GM18507 (cell line): ENCODE results near the gene CYTIP.

Experiments used
- DNase-seq: peaks from one replicate; pipeline ENCODE4 v3.0.0; 2011; ENCODE audit warnings: low read depth; ENCODE audit not compliant: insufficient read length; ENCODE audit errors: extremely low spot score
- FAIRE-seq: peaks from 2 replicates; lab custom pipeline; 2011; peaks lifted over from hg19 to GRCh38; lab: Jason Lieb, UNC

Gene CYTIP

GRCh38 chr2:157466764-157467163 lies 22.9 kb upstream of the CYTIP start:
- DNase-seq (no peak), FAIRE-seq (peak; percentile 89)

GRCh38 chr2:157465554-157465953 lies 21.7 kb upstream of the CYTIP start:
- FAIRE-seq: no peak
- no peak for DNase-seq

- no peak for DNase-seq
- no peak for FAIRE-seq
Measured at GRCh38 chr2:157463002-157463401, 19.1 kb upstream of the CYTIP start.

GRCh38 chr2:157460897-157461296 lies 17.0 kb upstream of the CYTIP start:
- DNase-seq: no peak
- peak; percentile 21 for FAIRE-seq

DNA sequence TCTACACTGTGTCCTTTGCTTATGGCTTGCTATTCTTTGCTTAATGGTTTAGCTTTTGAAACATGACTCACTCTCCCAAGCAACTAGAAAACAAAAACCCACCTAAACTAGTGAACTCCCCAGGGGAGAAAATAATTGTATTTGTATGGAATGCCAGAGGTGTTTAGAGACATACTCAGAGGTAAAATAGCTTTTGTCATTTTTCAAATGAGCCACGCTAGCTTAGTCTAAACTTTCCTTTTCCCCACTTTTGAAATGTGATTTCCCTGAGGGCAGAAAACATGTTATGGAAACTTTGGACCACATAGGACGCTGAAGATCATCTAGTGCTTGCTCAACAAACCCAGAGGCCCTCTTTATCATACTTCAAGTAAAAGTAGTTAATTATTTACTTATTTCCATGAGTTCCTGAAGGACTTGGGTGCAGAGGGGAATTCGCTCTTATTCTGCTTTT lies 16.5 kb upstream of the CYTIP start:
- DNase-seq: no peak
- no peak for FAIRE-seq

DNA sequence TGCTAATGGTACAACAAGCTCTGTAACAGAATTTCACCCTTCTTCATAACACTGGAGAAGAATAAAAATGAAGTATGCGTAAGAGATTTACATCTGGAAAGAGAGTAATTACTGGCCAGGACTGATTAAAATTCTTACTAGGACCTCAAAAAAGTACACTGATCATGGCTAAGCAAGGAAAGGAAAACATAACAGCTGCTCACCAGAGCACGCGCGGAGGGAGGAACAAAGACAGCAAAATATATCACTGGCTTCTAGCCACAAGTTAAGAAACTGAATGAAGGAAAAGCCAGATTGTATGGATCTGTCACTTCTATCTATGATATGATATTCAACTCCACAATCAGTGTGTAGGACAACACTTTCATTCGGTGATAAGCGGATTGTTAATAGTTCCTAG lies 15.6 kb upstream of the CYTIP start:
- no peak for DNase-seq
- FAIRE-seq: no peak

DNA sequence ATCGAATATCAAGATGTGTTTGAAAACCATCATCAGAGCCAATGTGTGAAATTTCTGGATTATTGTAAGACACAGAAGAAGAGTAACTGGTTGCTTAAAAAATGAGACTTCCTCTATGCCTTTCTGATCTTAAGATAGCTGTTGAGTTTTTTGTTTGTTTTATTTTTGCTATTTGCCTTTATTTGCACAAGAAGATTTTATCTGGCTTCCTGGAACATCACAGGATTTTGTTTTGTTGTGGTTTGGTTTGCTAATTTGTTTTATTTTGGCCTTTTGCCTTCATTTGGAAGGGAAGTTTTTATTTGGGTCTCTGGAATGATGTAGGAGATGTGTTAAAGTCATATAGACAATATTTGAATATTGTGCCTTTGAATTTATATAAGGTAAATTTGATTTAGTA lies 3.9 kb upstream of the CYTIP start:
- FAIRE-seq (no peak), DNase-seq (no peak)

- no peak for DNase-seq
Measured at GRCh38 chr2:157447031-157447430, 3.1 kb upstream of the CYTIP start.

DNA sequence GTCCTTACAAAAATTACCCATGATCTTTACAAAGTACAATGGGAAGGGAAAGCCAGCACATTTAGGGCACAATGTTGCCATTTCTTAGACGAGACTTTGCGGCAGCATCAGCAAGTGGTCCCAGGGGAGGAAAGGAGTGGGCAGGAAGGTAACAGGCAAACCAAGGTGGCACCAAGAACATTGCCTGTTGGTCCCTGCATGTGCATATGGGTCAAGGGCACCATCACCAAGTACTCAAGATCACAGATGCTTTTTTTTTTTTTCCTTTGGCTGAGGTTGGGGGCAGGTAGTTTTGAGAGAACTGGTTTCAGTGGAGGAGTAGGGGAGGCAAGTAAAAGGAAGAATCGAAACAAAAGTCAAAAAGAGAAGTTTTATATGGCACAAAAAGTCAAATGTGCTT lies 752 bp upstream of the CYTIP start:
- FAIRE-seq (no peak), DNase-seq (no peak)

More at GRCh38 chr2:157447031-157447430, 3.1 kb upstream of the CYTIP start:
- peak; percentile 35 for FAIRE-seq

GRCh38 chr2:157443090-157443489 lies 799 bp downstream of the CYTIP start:
- FAIRE-seq (no peak), DNase-seq (no peak)

GRCh38 chr2:157442636-157443035 lies 1.3 kb downstream of the CYTIP start:
- FAIRE-seq (peak; percentile 35), DNase-seq (no peak)

- DNase-seq (no peak), FAIRE-seq (no peak)
Measured at GRCh38 chr2:157442191-157442590, 1.7 kb downstream of the CYTIP start.

DNA sequence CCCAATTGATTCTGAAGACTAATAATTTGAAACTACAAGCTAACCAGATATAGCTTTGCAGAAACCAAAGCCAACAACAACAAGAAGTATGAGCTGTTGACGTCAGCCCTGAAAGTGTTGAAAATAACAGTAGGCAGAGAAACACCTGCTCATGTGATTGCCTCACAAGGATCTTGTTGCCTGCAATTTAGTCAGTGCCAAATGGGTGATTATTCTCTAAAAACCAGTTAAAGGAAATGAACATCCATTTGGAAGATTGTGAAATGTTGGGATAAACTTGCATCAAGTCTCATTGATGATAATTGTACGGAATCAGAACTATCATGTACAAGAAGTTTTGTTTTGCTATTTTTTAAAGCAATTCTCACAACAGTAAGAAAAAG lies 2.8 kb downstream of the CYTIP start:
- peak; percentile 95 for FAIRE-seq
- no peak for DNase-seq

- FAIRE-seq (no peak), DNase-seq (no peak)
Measured at GRCh38 chr2:157440404-157441071, 3.4 kb downstream of the CYTIP start.

GRCh38 chr2:157439824-157440186 lies 4.1 kb downstream of the CYTIP start:
- FAIRE-seq: peak; percentile 95
- DNase-seq: no peak

DNA sequence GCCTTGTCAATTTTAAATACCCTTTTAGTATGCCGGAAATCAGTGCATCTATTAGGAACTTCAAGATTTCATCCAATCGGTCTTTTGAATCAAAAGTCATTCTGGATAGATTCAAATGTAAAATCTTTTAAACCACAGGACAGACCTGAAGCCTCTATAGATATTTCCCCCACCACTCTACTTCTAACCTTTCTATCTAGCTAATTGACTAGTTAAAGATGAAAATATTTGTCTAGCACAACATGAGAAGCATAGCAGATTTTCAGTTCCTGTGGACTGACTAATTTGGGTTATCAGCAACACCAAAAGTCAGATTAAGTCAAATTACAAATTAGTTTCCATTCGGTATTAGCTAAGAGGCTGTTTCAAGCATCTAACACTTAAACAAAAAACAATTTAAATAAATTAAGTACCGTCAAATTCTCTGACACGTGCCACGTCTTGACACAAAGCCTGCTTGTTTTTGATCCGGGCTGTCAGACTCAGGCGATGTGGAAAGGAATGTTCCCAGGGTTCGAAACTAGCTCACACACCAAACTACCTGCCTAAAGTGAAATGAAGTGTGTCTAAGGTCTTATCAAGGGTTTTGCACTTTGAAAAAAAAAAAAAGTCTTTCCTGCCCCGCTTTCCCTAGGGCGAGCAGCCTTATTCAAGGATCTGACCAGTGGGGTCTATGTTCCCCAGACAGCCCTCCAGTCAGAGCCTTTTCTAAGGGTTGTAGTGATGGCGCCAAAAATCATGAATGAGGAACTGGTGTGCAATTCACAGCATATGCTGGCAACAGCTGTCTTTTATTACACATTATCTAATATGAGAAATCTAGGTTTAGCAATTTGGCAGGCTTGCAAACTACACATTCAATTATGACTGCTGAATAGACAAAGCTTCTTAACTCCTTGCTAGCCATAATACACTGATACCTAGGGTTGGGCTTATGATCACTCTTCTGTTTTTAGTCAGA lies 4.7 kb downstream of the CYTIP start:
- DNase-seq: no peak
- FAIRE-seq: no peak

GRCh38 chr2:157433394-157433793 lies 10.5 kb downstream of the CYTIP start:
- peak; percentile 60 for FAIRE-seq
- DNase-seq: no peak

DNA sequence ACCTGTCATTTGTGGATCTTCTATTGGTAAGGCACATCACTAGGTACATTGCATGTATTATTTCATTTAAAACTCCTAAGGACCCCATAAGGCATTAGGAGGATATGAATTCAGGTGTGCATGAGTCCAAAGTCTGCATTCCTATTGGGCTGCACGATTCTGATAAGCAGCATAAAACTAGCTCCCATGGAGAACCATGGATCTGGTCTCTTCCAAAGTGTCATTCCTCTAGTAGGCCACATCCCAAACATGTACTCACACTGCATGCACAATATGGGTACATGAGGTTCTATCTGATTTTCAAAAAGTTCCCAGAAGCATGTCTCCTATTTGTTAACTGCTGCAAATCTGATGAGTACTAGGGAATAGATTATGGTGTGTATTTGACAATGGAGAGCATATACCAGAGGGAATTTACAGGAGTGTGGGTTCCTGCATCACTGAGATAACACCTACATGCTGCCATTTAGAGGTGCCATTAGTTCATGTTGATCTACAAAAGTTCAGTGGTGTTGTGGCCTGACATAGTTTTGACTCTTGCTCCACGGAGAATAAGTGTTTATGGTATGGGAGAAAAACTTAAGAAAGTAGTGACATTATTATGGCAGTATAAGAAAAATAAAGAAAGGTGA lies 11.3 kb downstream of the CYTIP start:
- no peak for DNase-seq
- no peak for FAIRE-seq

GRCh38 chr2:157431176-157431575 lies 12.7 kb downstream of the CYTIP start:
- DNase-seq: no peak
- no peak for FAIRE-seq

DNA sequence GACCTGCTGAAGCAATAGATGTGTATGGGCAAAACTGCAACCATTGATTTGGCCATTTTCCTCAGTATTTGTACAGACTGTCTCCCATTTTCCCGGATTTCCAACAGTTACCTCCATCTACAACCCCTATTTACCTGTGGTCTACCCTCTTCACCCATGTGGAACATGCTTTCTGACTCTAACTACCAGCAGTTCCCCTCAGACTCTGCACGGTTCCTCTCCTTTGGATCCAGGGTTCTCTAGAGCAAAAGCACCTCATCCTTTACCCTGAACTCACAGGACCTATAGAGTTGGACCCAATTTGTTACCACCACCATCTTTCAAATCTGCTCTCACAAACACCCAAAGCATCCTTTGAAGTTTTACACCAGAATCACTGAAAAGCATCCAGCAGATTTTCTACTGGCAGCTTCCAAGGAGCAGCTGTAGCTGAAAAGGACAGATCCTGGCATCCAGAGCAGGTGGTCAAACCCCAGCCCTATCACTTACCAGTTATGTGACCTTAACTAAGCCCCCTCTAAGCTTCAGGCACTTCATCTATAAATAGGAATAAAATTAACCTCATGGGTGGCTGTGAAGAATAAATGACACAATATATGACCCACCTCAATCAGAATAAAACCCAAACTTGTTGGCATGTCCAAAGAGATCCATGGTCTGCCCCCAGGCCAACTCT lies 15.3 kb downstream of the CYTIP start:
- FAIRE-seq (no peak), DNase-seq (no peak)
